ENCODE results near the gene TTLL8.

Gene TTLL8

GRCh38 chr22:50085211-50085972, 27.3 kb upstream of the TTLL8 start, which contains the start of gene MLC1:
MLC1 (minus strand) TSS chr22:50085426; CDS start chr22:50084902, 524 bp downstream.
- Histone ChIP-seq H3F3A (ENCODE audit: low read depth) (0 out of 2 replicates have a peak, but pooled peaks cover 3% of the 10 kb centered on the region), H2AFZ (ENCODE audit: low read length) (no peak within 1 kb of the TSS), H3K9me3 (ENCODE audit: insufficient read depth, low read depth, low read length) (peaks cover 3% of the 10 kb centered on the region; the same call in 1 of the 2 replicates), H3K4me1 (ENCODE audit: insufficient read depth, low read length, poor library complexity, severe bottlenecking) (peaks cover 20% of the 10 kb centered on the region), H3K27me3 (ENCODE audit: insufficient read depth, low read length, poor library complexity, severe bottlenecking) (no peaks in the 10 kb centered on the region), H3K79me2 (ENCODE audit: insufficient read depth, low read length) (peaks cover 20% of the 10 kb centered on the region; the same call in 1 of the 2 replicates), H3K4me3 (ENCODE audit: low read length, poor library complexity, severe bottlenecking) (no peak within 1 kb of the TSS), H3K36me3 (ENCODE audit: insufficient read depth, low read length) (no peaks in the 10 kb centered on the region), H3K4me2 (ENCODE audit: low read depth, low read length, poor library complexity, severe bottlenecking) (no peak within 1 kb of the TSS), H3K9ac (ENCODE audit: low read depth, low read length, poor library complexity, severe bottlenecking) (no peak within 1 kb of the TSS), H4K20me1 (ENCODE audit: insufficient read depth, low read length, poor library complexity, severe bottlenecking) (no peaks in the 10 kb centered on the region), H3K9me2 (replicated peaks; ENCODE audit: low read depth, low read length) (no peaks in the 10 kb centered on the region)
- TF ChIP-seq CTCF (conservative IDR thresholded peaks at IDR 0.05; ENCODE audit: low read length), result no peak
- TF ChIP-seq EZH2phosphoT487 (IDR thresholded peaks at IDR 0.05; ENCODE audit: borderline replicate concordance), result no peak

- no peaks in the 10 kb centered on the region for H3K27me3 ChIP-seq (ENCODE audit: insufficient read depth, low read length, poor library complexity, severe bottlenecking)
Observed at GRCh38 chr22:50084614-50085021, 26.5 kb upstream of the TTLL8 start.

GRCh38 chr22:50084080-50084477, 26.0 kb upstream of the TTLL8 start:
- TF ChIP-seq CTCF (conservative IDR thresholded peaks at IDR 0.05; ENCODE audit: low read length) (no peak), EZH2phosphoT487 (IDR thresholded peaks at IDR 0.05; ENCODE audit: borderline replicate concordance) (no peak)
- Histone ChIP-seq H3K9ac (ENCODE audit: low read depth, low read length, poor library complexity, severe bottlenecking) (no peak overlapping the region), H3K36me3 (ENCODE audit: insufficient read depth, low read length) (no peaks in the 10 kb centered on the region), H3K27me3 (ENCODE audit: insufficient read depth, low read length, poor library complexity, severe bottlenecking) (no peaks in the 10 kb centered on the region), H3K4me3 (ENCODE audit: low read length, poor library complexity, severe bottlenecking) (no peak overlapping the region), H3K9me2 (replicated peaks; ENCODE audit: low read depth, low read length) (no peaks in the 10 kb centered on the region), H3F3A (ENCODE audit: low read depth) (0 out of 2 replicates have a peak, but pooled peaks cover 3% of the 10 kb centered on the region), H4K20me1 (ENCODE audit: insufficient read depth, low read length, poor library complexity, severe bottlenecking) (no peaks in the 10 kb centered on the region), H3K4me2 (ENCODE audit: low read depth, low read length, poor library complexity, severe bottlenecking) (no peak overlapping the region), H2AFZ (ENCODE audit: low read length) (no peak overlapping the region), H3K9me3 (ENCODE audit: insufficient read depth, low read depth, low read length) (peaks cover 3% of the 10 kb centered on the region; the same call in 1 of the 2 replicates), H3K4me1 (ENCODE audit: insufficient read depth, low read length, poor library complexity, severe bottlenecking) (peaks cover 20% of the 10 kb centered on the region), H3K79me2 (ENCODE audit: insufficient read depth, low read length) (peaks cover 20% of the 10 kb centered on the region; the same call in 1 of the 2 replicates)

More at GRCh38 chr22:50084614-50085021, 26.5 kb upstream of the TTLL8 start:
- no peak overlapping the region for H3K4me2 ChIP-seq (ENCODE audit: low read depth, low read length, poor library complexity, severe bottlenecking)
- no peak overlapping the region for H3K4me3 ChIP-seq (ENCODE audit: low read length, poor library complexity, severe bottlenecking)
- no peaks in the 10 kb centered on the region for H3K36me3 ChIP-seq (ENCODE audit: insufficient read depth, low read length)
- H2AFZ ChIP-seq (ENCODE audit: low read length), result no peak overlapping the region
- TF ChIP-seq CTCF (conservative IDR thresholded peaks at IDR 0.05; ENCODE audit: low read length) (no peak), EZH2phosphoT487 (IDR thresholded peaks at IDR 0.05; ENCODE audit: borderline replicate concordance) (no peak)
- H3F3A ChIP-seq (ENCODE audit: low read depth), result 0 out of 2 replicates have a peak, but pooled peaks cover 3% of the 10 kb centered on the region
- H3K9me2 ChIP-seq (replicated peaks; ENCODE audit: low read depth, low read length), result no peaks in the 10 kb centered on the region
- peaks cover 20% of the 10 kb centered on the region for H3K4me1 ChIP-seq (ENCODE audit: insufficient read depth, low read length, poor library complexity, severe bottlenecking)
- H3K79me2 ChIP-seq (ENCODE audit: insufficient read depth, low read length), result peaks cover 20% of the 10 kb centered on the region; the same call in 1 of the 2 replicates
- peaks cover 3% of the 10 kb centered on the region; the same call in 1 of the 2 replicates for H3K9me3 ChIP-seq (ENCODE audit: insufficient read depth, low read depth, low read length)
- no peaks in the 10 kb centered on the region for H4K20me1 ChIP-seq (ENCODE audit: insufficient read depth, low read length, poor library complexity, severe bottlenecking)
- H3K9ac ChIP-seq (ENCODE audit: low read depth, low read length, poor library complexity, severe bottlenecking), result no peak overlapping the region

Measured in Loucy (cell line).